Neural cell (in vitro differentiated cells): ENCODE measurements around the gene HOXD3. TPM values are rescaled to one million over a fixed set of nuclear protein-coding genes. Genes with fewer than 3 reads are reported as not detected.

ENCODE experiments used
- H2AFZ ChIP-seq: fragments of 200-600, 300-800 bp; sonication (generic), shearing (Covaris generic); 2 replicates; pipeline ENCODE4 v1.6.0; 2014; ENCODE audit warnings: low read depth, mild to moderate bottlenecking, antibody characterized with exemption, low read length, moderate library complexity
- H3F3A ChIP-seq: fragments of 200-600 bp; shearing (Covaris generic); 2 replicates; pipeline ENCODE4 v1.6.1; 2016; ENCODE audit warnings: mild to moderate bottlenecking, moderate library complexity, mixed read lengths, antibody characterized with exemption, low read length; ENCODE audit not compliant: insufficient read depth, poor library complexity, severe bottlenecking
- H3K27ac ChIP-seq: fragments of 200-600, 300-800 bp; sonication (generic), shearing (Covaris generic); 2 replicates; pipeline ENCODE4 v1.5.1; 2014; ENCODE audit warnings: mild to moderate bottlenecking, low read length, moderate library complexity
- H3K27me3 ChIP-seq: fragments of 300-800, 200-600 bp; sonication (generic), shearing (Covaris generic); 2 replicates; pipeline ENCODE4 v1.6.0; 2014; ENCODE audit warnings: mild to moderate bottlenecking, low read depth, low read length, moderate library complexity; ENCODE audit not compliant: insufficient read depth
- H3K36me3 ChIP-seq: fragments of 300-800, 200-600 bp; sonication (generic), shearing (Covaris generic); 2 replicates; pipeline ENCODE4 v1.5.1; 2014; ENCODE audit warnings: mild to moderate bottlenecking, antibody characterized with exemption, low read length, moderate library complexity; ENCODE audit not compliant: insufficient read depth
- H3K4me2 ChIP-seq: fragments of 300-800, 200-600 bp; sonication (generic), shearing (Covaris generic); 2 replicates; pipeline ENCODE4 v1.6.0; 2014; ENCODE audit warnings: mild to moderate bottlenecking, low read length
- H3K4me3 ChIP-seq: fragments of 300-800, 200-600 bp; sonication (generic), shearing (Covaris generic); 2 replicates; pipeline ENCODE4 v1.5.1; 2014; ENCODE audit warnings: mild to moderate bottlenecking, low read length, moderate library complexity
- H3K79me2 ChIP-seq: fragments of 200-600 bp; shearing (Covaris generic); replicated peaks from 2 replicates; pipeline ENCODE4 v1.6.0; 2014; ENCODE audit warnings: mild to moderate bottlenecking, low read length, moderate library complexity; ENCODE audit not compliant: insufficient read depth
- H3K9ac ChIP-seq: fragments of 300-800, 200-600 bp; sonication (generic), shearing (Covaris generic); 2 replicates; pipeline ENCODE4 v1.6.1; 2016; ENCODE audit warnings: mild to moderate bottlenecking, low read length, mixed read lengths
- H3K9me2 ChIP-seq: fragments of 200-600 bp; shearing (Covaris generic); 2 replicates; pipeline ENCODE4 v1.6.1; 2016; ENCODE audit warnings: mild to moderate bottlenecking, low read length, mixed read lengths; ENCODE audit not compliant: insufficient read depth
- H3K9me3 ChIP-seq: fragments of 200-600, 300-800 bp; sonication (generic), shearing (Covaris generic); 2 replicates; pipeline ENCODE4 v1.6.1; 2016; ENCODE audit warnings: mild to moderate bottlenecking, mixed run types, low read length, moderate library complexity, mixed read lengths
- H4K20me1 ChIP-seq: fragments of 200-600 bp; shearing (Covaris generic); 2 replicates; pipeline ENCODE4 v1.6.1; 2016; ENCODE audit warnings: mild to moderate bottlenecking, mixed run types; ENCODE audit not compliant: insufficient read depth
- EP300 ChIP-seq: fragments of 450-650 bp; conservative IDR thresholded peaks from 2 replicates; pipeline ENCODE4 v1.6.1; 2014; ENCODE audit warnings: antibody characterized with exemption, mild to moderate bottlenecking, moderate library complexity; ENCODE audit not compliant: poor library complexity, severe bottlenecking
- EZH2 ChIP-seq: fragments of 200-600, 300-800 bp; shearing (Covaris generic), sonication (generic); IDR thresholded peaks from 2 replicates; pipeline ENCODE4 v1.6.1; 2014; ENCODE audit warnings: antibody characterized with exemption, low read length, borderline replicate concordance, mild to moderate bottlenecking; ENCODE audit not compliant: insufficient read depth, poor library complexity, severe bottlenecking
- MXI1 ChIP-seq: fragments of 450-650 bp; conservative IDR thresholded peaks from 2 replicates; pipeline ENCODE4 v1.6.1; 2014; ENCODE audit warnings: antibody characterized with exemption, mild to moderate bottlenecking; ENCODE audit not compliant: poor library complexity, severe bottlenecking
- POLR2AphosphoS5 ChIP-seq: IDR thresholded peaks from 2 replicates; pipeline ENCODE4 v1.6.1; 2012
- RAD21 ChIP-seq: fragments of 450-650 bp; conservative IDR thresholded peaks from 2 replicates; pipeline ENCODE4 v1.6.1; 2014; ENCODE audit warnings: antibody characterized with exemption, mild to moderate bottlenecking, moderate library complexity
- SMC3 ChIP-seq: fragments of 450-650 bp; conservative IDR thresholded peaks from 2 replicates; pipeline ENCODE4 v1.6.1; 2014; ENCODE audit warnings: antibody characterized with exemption, mild to moderate bottlenecking, moderate library complexity; ENCODE audit not compliant: poor library complexity
- TAF1 ChIP-seq: IDR thresholded peaks from 2 replicates; pipeline ENCODE4 v1.6.1; 2012; ENCODE audit warnings: low read depth
- polyA plus RNA-seq: library from polyadenylated mRNA; depleted of rRNA; stranded (reverse); fragments of >200 nt; gene quantifications from 2 replicates; pipeline ENCODE4 v1.2.3, GENCODE V29; 2014
- TF ChIP-seq, protein P1 (sequence below): fragments of 450-650 bp; IDR thresholded peaks from 2 replicates; pipeline ENCODE4 v1.5.1; 2014; ENCODE audit warnings: antibody characterized with exemption, mild to moderate bottlenecking, moderate library complexity; ENCODE audit not compliant: poor library complexity, severe bottlenecking
- TF ChIP-seq, protein P2 (sequence below): IDR thresholded peaks from 2 replicates; pipeline ENCODE4 v1.6.1; 2012; ENCODE audit warnings: borderline replicate concordance

The HOXD3 gene
- polyA plus RNA-seq, 1 donor from 2014 or later: not detected

DNA sequence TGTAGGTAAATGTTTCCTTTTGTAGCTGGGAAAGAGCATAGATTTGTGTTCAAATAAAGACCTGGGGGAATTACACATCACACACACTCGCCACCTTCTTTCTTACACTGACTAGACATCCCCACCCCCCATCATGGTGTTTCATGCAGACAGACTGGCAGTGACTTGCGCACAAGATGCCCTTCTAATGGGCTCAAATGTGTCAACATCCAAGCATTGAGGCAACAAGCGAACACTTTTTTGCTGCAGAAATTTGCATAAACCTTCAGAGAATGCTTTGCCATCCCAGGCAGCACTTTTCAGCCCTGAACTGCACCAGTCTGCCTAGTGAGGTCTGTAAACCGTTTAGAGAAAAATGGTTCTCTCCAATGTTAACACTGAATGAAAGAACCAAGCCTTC, 23.1 kb upstream of the HOXD3 start:
- Histone ChIP-seq H3K4me3 (no peak overlapping the region), H3K9ac (no peak overlapping the region), H3K9me3 (no peaks in the 10 kb centered on the region), H3F3A (no peaks in the 10 kb centered on the region), H2AFZ (no peak overlapping the region), H3K4me2 (no peak overlapping the region), H3K27me3 (peaks cover 97% of the 10 kb centered on the region), H3K79me2 (no peaks in the 10 kb centered on the region), H4K20me1 (no peaks in the 10 kb centered on the region), H3K27ac (no peak overlapping the region), H3K36me3 (no peaks in the 10 kb centered on the region), H3K9me2 (no peaks in the 10 kb centered on the region)
- TF ChIP-seq POLR2AphosphoS5 (no peak), TAF1 (no peak), SMC3 (no peak), MXI1 (no peak), EP300 (no peak), RAD21 (no peak), EZH2 (no peak)
- TF ChIP-seq, protein P1, sequence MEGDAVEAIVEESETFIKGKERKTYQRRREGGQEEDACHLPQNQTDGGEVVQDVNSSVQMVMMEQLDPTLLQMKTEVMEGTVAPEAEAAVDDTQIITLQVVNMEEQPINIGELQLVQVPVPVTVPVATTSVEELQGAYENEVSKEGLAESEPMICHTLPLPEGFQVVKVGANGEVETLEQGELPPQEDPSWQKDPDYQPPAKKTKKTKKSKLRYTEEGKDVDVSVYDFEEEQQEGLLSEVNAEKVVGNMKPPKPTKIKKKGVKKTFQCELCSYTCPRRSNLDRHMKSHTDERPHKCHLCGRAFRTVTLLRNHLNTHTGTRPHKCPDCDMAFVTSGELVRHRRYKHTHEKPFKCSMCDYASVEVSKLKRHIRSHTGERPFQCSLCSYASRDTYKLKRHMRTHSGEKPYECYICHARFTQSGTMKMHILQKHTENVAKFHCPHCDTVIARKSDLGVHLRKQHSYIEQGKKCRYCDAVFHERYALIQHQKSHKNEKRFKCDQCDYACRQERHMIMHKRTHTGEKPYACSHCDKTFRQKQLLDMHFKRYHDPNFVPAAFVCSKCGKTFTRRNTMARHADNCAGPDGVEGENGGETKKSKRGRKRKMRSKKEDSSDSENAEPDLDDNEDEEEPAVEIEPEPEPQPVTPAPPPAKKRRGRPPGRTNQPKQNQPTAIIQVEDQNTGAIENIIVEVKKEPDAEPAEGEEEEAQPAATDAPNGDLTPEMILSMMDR: no peak
- TF ChIP-seq, protein P2, sequence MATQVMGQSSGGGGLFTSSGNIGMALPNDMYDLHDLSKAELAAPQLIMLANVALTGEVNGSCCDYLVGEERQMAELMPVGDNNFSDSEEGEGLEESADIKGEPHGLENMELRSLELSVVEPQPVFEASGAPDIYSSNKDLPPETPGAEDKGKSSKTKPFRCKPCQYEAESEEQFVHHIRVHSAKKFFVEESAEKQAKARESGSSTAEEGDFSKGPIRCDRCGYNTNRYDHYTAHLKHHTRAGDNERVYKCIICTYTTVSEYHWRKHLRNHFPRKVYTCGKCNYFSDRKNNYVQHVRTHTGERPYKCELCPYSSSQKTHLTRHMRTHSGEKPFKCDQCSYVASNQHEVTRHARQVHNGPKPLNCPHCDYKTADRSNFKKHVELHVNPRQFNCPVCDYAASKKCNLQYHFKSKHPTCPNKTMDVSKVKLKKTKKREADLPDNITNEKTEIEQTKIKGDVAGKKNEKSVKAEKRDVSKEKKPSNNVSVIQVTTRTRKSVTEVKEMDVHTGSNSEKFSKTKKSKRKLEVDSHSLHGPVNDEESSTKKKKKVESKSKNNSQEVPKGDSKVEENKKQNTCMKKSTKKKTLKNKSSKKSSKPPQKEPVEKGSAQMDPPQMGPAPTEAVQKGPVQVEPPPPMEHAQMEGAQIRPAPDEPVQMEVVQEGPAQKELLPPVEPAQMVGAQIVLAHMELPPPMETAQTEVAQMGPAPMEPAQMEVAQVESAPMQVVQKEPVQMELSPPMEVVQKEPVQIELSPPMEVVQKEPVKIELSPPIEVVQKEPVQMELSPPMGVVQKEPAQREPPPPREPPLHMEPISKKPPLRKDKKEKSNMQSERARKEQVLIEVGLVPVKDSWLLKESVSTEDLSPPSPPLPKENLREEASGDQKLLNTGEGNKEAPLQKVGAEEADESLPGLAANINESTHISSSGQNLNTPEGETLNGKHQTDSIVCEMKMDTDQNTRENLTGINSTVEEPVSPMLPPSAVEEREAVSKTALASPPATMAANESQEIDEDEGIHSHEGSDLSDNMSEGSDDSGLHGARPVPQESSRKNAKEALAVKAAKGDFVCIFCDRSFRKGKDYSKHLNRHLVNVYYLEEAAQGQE: no peak

DNA sequence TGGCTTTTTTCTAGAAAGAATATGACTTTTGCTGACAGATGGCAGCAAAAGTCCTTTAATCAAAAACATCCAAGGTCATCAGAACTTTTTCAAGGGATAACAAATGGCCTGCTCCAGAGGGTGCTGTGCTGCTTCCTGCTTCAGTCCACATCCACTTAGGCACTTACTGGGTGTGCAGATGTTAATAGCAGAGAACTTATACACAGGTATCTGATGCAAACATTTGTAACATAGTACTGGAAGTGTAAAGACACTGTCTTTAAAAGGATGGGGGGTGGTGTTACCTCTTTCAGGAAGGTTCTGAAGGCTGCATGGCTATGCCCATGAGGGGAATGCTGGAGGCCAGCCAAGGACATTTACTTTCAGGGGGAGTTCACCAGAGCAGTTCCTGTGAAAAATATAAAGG, 22.1 kb upstream of the HOXD3 start:
- no peak overlapping the region for H3K9ac ChIP-seq
- no peak overlapping the region for H3K27ac ChIP-seq
- H3F3A ChIP-seq: no peaks in the 10 kb centered on the region
- no peak overlapping the region for H3K4me2 ChIP-seq
- H3K27me3 ChIP-seq: peaks cover 99% of the 10 kb centered on the region
- no peaks in the 10 kb centered on the region for H3K79me2 ChIP-seq
- H3K36me3 ChIP-seq: no peaks in the 10 kb centered on the region
- no peak overlapping the region for H2AFZ ChIP-seq
- H3K9me3 ChIP-seq: peaks cover 4% of the 10 kb centered on the region
- TF ChIP-seq EZH2: no peak
- TF ChIP-seq SMC3: peak; percentile 64
- no peak for TF ChIP-seq MXI1
- TF ChIP-seq, protein P1: peak; percentile 49
- TF ChIP-seq EP300: no peak
- TF ChIP-seq TAF1: no peak
- TF ChIP-seq, protein P2: no peak
- TF ChIP-seq POLR2AphosphoS5: no peak
- peak; percentile 53 for TF ChIP-seq RAD21
- H4K20me1 ChIP-seq: no peaks in the 10 kb centered on the region
- no peaks in the 10 kb centered on the region for H3K9me2 ChIP-seq
- no peak overlapping the region for H3K4me3 ChIP-seq
